ENCODE measurements around the gene ZNF77.
"Not testable (repeated sequence)": the region's sequence is repeated elsewhere in the genome, so short reads cannot be mapped to it uniquely, and the experiment has no call there.

Gene ZNF77

GRCh38 chr19:2912306-2912705 lies 32.5 kb downstream of the ZNF77 start:
- DNase-seq: no peak

DNA sequence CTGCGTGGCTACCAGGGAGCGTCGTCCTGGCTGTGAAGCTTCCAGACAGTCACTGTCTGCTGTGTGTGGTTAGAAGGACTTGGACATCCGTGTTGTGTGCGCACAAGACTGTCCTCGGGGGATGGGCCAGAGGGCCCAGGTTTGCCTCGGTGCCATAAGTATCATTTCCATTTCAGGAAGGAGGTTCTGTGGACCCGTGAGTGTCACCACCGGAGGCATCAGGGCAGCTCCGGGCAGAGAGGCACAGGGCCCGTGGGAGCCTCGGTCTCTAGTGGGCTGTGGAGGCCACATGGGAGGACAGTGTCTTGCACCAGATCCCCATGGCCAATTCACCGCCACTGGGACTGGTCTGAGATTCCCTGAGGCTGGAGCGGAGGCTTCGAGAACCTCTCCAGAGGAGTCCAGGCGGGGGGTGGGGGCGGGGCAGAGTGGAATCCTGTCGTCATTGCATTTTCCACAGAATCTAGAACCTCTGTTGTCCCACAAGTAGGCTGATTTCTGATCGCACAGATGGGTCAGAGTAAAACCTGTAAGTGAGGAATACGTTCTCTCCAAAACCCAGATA lies 38.1 kb downstream of the ZNF77 start:
- no peak for DNase-seq

DNA sequence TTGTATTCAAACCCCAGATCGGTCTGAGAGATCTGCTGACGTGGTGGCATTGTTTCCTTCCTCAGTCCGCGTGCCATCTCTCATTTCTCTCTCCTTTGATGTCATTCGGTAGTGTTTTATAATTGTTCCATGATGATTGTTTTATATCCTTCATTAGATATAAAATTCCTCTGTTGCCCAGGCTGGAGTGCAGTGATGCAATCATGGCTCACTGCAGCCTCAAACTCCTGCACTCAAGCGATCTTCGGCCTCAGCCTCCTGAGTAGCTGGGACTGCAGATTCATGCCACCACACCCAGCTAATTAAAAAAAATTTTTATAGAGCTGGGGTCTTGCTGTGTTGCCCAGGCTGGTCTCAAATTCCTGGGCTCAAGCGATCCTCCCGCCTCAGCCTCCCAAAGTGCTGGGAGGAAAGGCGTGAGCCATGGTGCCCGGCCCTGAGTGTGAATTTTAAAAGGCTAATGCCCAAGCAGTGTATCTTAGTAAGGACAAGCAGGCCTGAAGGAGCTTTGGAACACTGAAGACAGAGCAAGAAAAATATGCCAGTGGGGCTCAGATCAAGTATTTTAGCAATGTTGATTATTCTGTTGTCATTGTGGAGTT lies 38.8 kb downstream of the ZNF77 start:
- DNase-seq: no peak

GRCh38 chr19:2903326-2903725 lies 41.4 kb downstream of the ZNF77 start:
- not testable (repeated sequence) for DNase-seq

- DNase-seq: no peak
Observed at GRCh38 chr19:2902590-2903218, 42.1 kb downstream of the ZNF77 start.

- peak; percentile 45 for DNase-seq
Observed at GRCh38 chr19:2900296-2901252, 44.2 kb downstream of the ZNF77 start, which contains the start of gene ZNF57. ZNF57 (plus strand) TSS chr19:2900928; CDS start chr19:2901046, 118 bp downstream.

GRCh38 chr19:2896694-2897093 lies 48.1 kb downstream of the ZNF77 start:
- DNase-seq: no peak

GRCh38 chr19:2890531-2890930 lies 54.2 kb downstream of the ZNF77 start:
- DNase-seq: peak; percentile 17

DNA sequence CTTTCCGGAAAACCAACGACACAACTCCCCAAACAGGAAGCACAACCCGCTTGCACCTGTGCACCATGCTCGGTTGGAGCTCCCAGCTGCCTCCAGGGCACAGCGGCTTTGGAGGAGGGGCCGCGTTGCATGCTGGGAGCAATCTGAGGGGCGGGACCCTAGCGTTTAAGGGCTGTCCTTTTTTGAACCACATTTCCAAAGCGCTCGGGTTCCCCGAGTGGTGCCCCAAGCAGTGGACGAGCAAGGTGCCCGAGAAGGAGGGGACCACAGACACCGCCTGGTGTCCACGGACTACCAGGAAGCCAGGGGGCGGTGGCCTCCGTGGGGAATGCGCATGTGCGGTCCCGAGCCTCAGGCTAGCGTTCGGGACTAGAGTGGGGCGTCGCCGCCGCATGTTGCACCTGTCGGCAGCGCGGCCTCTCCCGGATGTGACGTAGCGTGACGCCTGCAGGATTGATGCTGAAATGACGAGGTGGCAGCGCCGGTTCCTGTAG lies 56.0 kb downstream of the ZNF77 start:
- no peak for DNase-seq

DNA sequence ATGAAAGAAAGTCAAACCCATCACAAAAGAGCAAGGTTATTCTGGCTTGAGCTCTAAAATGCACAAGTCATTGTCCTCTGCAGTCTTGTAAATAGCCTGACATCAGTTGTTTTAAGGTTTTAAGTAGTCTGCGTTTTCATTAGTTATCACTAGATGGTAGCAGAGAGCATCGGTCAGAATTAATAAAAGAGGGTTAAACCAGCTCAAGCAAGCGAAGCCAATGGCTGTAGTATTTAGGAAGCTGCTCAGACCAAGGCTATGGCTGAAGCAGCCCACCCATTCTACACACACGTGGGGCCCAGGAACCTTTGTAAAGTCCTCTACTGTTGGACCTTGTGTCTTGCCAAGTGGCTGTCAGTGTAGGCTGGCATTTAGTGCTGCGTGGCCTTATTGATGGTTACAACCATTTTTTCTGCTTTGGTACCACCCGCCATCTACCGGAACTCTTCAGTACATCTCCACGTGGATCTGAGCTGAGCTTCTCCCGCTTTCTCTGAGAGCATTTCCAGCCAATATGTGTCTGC lies 57.3 kb downstream of the ZNF77 start:
- DNase-seq: peak; percentile 80

GRCh38 chr19:2885736-2886135 lies 59.0 kb downstream of the ZNF77 start:
- no peak for DNase-seq

DNA sequence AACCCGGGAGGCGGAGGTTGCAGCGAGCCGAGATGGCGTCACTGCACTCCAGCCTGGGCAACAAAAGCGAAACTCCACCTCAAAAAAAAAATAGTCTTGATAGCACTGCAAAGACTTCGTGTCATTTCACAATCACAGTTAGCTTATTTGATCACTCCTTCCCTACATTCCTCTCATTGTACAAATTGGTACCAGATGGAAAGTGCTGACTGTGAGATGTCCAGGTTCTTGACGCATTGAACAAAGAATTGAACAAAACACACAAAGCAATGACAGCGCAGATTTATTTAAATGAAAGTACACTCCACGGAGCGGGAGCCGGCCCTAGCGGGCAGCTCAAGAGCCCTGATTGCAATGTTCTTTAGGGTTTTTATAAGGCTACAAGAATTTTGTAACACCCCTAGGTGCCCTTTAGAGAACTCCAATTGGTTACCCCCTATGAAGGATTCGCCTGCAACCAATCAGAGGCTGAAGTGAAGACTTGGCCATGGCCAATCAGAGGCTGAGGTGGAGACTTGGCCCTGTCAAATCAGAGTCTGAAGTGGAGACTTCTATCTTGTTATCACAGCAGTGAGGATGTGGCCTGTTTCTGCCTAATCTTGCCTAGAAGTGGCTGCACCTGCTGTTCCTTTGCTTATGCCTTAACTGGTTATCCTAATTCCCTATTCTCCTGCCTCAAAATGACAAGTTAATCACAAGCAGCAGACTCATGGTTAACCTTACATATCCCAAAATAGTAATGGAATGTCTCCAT lies 60.9 kb downstream of the ZNF77 start:
- no peak for DNase-seq
